ENCODE measurements around the gene BNIP5.

DNA sequence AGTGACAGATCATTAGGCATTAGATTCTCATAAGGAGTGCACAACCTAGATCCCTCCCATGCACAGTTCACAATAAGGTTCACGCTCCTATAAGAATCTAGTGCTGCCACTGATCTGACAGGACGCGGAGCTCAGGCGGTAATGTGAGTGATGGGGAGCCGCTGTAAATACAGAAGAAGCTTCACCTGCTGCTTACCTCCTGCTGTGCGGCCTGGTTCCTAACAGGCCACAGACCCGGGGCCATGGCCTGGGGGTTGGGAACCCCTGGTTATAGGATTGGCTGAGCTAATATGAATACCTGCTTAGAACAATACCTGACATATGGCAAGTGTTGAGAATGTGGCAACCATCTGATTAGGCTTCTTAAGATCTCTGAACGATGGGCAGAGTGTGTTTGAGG is 64.5 kb downstream of the BNIP5 start:
- no peak for TF ChIP-seq POLR2A (IDR thresholded peaks at IDR 0.05; ENCODE audit: extremely low read depth, insufficient read length)
- TF ChIP-seq, protein P1, sequence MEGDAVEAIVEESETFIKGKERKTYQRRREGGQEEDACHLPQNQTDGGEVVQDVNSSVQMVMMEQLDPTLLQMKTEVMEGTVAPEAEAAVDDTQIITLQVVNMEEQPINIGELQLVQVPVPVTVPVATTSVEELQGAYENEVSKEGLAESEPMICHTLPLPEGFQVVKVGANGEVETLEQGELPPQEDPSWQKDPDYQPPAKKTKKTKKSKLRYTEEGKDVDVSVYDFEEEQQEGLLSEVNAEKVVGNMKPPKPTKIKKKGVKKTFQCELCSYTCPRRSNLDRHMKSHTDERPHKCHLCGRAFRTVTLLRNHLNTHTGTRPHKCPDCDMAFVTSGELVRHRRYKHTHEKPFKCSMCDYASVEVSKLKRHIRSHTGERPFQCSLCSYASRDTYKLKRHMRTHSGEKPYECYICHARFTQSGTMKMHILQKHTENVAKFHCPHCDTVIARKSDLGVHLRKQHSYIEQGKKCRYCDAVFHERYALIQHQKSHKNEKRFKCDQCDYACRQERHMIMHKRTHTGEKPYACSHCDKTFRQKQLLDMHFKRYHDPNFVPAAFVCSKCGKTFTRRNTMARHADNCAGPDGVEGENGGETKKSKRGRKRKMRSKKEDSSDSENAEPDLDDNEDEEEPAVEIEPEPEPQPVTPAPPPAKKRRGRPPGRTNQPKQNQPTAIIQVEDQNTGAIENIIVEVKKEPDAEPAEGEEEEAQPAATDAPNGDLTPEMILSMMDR (IDR thresholded peaks at IDR 0.05; ENCODE audit: low read depth, low read length): no peak
- TF ChIP-seq, protein P2, sequence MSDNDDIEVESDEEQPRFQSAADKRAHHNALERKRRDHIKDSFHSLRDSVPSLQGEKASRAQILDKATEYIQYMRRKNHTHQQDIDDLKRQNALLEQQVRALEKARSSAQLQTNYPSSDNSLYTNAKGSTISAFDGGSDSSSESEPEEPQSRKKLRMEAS (IDR thresholded peaks at IDR 0.05; ENCODE audit: low read depth, low read length): no peak
- no peak for TF ChIP-seq MYC (IDR thresholded peaks at IDR 0.05; ENCODE audit: low read depth, low read length)
